Panc1 (cell line): Measurements from ENCODE around the gene B4GALT6. TPM values are rescaled to one million over a fixed set of nuclear protein-coding genes. Genes with fewer than 3 reads are reported as not detected.

Source experiments
- ATAC-seq: fragments of 200-7000 bp; cut with Tn5 transposase; 2 replicates; pipeline ENCODE4 v1.9.1; 2020; ENCODE audit warnings: mild to moderate bottlenecking, moderate library complexity
- BruUV-seq: library from RNA; stranded (reverse); fragments of 400-500 nt; replicated peaks from 2 replicates; lab custom pipeline; 2021; lab: Mats Ljungman, UMichigan
- CTCF ChIA-PET: fragments of 300-600 bp; sonication (Branson Sonifier 250); formaldehyde crosslinking; loops from one replicate; lab custom pipeline; 2022; ENCODE audit warnings: antibody characterized with exemption; lab: Charles Lee
- POLR2A ChIA-PET: fragments of 300-600 bp; sonication (Branson Sonifier 250); formaldehyde crosslinking; loops from one replicate; lab custom pipeline; 2022; ENCODE audit warnings: antibody characterized with exemption; lab: Charles Lee
- DNase-seq: peaks from one replicate; pipeline ENCODE4 v3.0.0-alpha.2; 2010; ENCODE audit warnings: low read depth, low spot score
- H3K27ac ChIP-seq: 2 replicates; pipeline ENCODE4 v1.5.1; 2011; ENCODE audit warnings: mild to moderate bottlenecking, low read length, inconsistent platforms
- H3K27me3 ChIP-seq: fragments of 200-500 bp; sonication (Bioruptor generic); 2 replicates; pipeline ENCODE4 v1.6.0; 2014; ENCODE audit warnings: low read length, inconsistent platforms; ENCODE audit not compliant: control insufficient read depth, insufficient read depth
- H3K36me3 ChIP-seq: fragments of 200-500 bp; sonication (Bioruptor generic); 2 replicates; pipeline ENCODE4 v1.5.1; 2014; ENCODE audit warnings: inconsistent platforms, mild to moderate bottlenecking, low read length, moderate library complexity; ENCODE audit not compliant: control insufficient read depth, insufficient read depth
- H3K4me1 ChIP-seq: 2 replicates; pipeline ENCODE4 v1.5.1; 2011; ENCODE audit warnings: inconsistent platforms, mild to moderate bottlenecking, low read length, moderate library complexity; ENCODE audit not compliant: control insufficient read depth, insufficient read depth
- H3K4me3 ChIP-seq, 2 experiments: 2 replicates each; pipeline ENCODE4 v1.5.1; 2011 to 2012; ENCODE audit warnings: low read depth in 2 of 2, low read length in 2 of 2, mild to moderate bottlenecking in 2 of 2, inconsistent platforms in 1 of 2, moderate library complexity in 1 of 2
- H3K9me3 ChIP-seq: fragments of 200-500 bp; sonication (Bioruptor generic); 2 replicates; pipeline ENCODE4 v1.5.1; 2014; ENCODE audit warnings: low read depth, mild to moderate bottlenecking, inconsistent platforms, low read length, moderate library complexity; ENCODE audit not compliant: control insufficient read depth, insufficient read depth
- POLR2AphosphoS5 ChIP-seq: IDR thresholded peaks from 2 replicates; pipeline ENCODE4 v1.6.1; 2012; ENCODE audit warnings: mild to moderate bottlenecking, low read depth, low read length, moderate library complexity
- SIN3A ChIP-seq: IDR thresholded peaks from 2 replicates; pipeline ENCODE4 v1.6.1; 2012; ENCODE audit warnings: low read depth, mild to moderate bottlenecking, low read length, moderate library complexity, borderline replicate concordance; ENCODE audit not compliant: insufficient read depth
- TCF7L2 ChIP-seq: IDR thresholded peaks from 2 replicates; pipeline ENCODE4 v1.6.1; 2011; ENCODE audit warnings: mild to moderate bottlenecking, low read depth, low read length, inconsistent platforms
- in situ Hi-C: cut with HindIII; loops from 2 replicates; pipeline ENCODE4 v1.10.0; 2016; ENCODE audit warnings: low sequenced_read_pairs, low pct_unique_long_range_greater_than_20kb
- intact Hi-C: fragments of 100-400 bp; cut with micrococcal nuclease; formaldehyde crosslinking; loops from one replicate; pipeline ENCODE4 v1.10.0; 2022; ENCODE audit not compliant: unreplicated experiment
- total RNA-seq: library from RNA; stranded (reverse); gene quantifications from one replicate; pipeline ENCODE4 v1.2.1, GENCODE V29; 2021; ENCODE audit not compliant: unreplicated experiment
- TF ChIP-seq, protein P1 (sequence below): fragments of 450-650 bp; IDR thresholded peaks from 2 replicates; pipeline ENCODE4 v1.5.1; 2017; ENCODE audit warnings: mild to moderate bottlenecking
- TF ChIP-seq, protein P2 (sequence below), 2 experiments: IDR thresholded peaks; 2 replicates each; pipeline ENCODE4 v1.6.1; 2011 to 2012; ENCODE audit warnings: low read depth in 2 of 2, control low read depth in 1 of 2, low read length in 1 of 2, mild to moderate bottlenecking in 1 of 2, moderate library complexity in 1 of 2; ENCODE audit not compliant: insufficient read depth in 1 of 2

The B4GALT6 gene
- total RNA-seq, 1 experiment from 2014 or later, result 36.3 TPM

DNA sequence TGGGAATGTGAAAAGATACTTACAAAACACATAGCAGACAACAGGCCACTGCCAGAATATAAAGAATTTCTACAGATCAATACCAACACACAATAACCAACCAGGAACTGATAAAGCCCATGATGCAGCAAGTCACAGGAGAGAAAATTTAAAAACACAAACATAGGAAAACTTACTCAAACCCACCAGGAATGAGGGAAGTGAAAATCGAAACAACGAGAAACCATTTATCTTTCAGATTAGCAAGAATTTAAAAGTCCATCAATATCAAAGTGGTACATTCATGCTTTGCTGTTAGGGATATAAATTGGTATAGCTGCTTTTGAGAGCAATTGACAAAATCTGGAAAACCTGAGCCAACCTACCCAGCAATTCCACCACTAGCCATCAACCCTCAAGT lies 27.6 kb downstream of the B4GALT6 start:
- no peak overlapping the region for H3K27ac ChIP-seq
- DNase-seq (no peak), ATAC-seq (no peak)
- in situ Hi-C loops (no loop called here), intact Hi-C loops (no loop called here)
- no peaks in the 10 kb centered on the region; the same call in 1 of the 2 replicates for H3K9me3 ChIP-seq
- ChIA-PET POLR2A (no interaction called here), CTCF (no interaction called here)
- H3K4me3 ChIP-seq, result no peak overlapping the region
- no peaks in the 10 kb centered on the region for H3K4me1 ChIP-seq
- no TSS peak for BruUV-seq
- no peak for TF ChIP-seq POLR2AphosphoS5
- TF ChIP-seq, protein P1, sequence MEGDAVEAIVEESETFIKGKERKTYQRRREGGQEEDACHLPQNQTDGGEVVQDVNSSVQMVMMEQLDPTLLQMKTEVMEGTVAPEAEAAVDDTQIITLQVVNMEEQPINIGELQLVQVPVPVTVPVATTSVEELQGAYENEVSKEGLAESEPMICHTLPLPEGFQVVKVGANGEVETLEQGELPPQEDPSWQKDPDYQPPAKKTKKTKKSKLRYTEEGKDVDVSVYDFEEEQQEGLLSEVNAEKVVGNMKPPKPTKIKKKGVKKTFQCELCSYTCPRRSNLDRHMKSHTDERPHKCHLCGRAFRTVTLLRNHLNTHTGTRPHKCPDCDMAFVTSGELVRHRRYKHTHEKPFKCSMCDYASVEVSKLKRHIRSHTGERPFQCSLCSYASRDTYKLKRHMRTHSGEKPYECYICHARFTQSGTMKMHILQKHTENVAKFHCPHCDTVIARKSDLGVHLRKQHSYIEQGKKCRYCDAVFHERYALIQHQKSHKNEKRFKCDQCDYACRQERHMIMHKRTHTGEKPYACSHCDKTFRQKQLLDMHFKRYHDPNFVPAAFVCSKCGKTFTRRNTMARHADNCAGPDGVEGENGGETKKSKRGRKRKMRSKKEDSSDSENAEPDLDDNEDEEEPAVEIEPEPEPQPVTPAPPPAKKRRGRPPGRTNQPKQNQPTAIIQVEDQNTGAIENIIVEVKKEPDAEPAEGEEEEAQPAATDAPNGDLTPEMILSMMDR, result no peak
- TF ChIP-seq, protein P2, sequence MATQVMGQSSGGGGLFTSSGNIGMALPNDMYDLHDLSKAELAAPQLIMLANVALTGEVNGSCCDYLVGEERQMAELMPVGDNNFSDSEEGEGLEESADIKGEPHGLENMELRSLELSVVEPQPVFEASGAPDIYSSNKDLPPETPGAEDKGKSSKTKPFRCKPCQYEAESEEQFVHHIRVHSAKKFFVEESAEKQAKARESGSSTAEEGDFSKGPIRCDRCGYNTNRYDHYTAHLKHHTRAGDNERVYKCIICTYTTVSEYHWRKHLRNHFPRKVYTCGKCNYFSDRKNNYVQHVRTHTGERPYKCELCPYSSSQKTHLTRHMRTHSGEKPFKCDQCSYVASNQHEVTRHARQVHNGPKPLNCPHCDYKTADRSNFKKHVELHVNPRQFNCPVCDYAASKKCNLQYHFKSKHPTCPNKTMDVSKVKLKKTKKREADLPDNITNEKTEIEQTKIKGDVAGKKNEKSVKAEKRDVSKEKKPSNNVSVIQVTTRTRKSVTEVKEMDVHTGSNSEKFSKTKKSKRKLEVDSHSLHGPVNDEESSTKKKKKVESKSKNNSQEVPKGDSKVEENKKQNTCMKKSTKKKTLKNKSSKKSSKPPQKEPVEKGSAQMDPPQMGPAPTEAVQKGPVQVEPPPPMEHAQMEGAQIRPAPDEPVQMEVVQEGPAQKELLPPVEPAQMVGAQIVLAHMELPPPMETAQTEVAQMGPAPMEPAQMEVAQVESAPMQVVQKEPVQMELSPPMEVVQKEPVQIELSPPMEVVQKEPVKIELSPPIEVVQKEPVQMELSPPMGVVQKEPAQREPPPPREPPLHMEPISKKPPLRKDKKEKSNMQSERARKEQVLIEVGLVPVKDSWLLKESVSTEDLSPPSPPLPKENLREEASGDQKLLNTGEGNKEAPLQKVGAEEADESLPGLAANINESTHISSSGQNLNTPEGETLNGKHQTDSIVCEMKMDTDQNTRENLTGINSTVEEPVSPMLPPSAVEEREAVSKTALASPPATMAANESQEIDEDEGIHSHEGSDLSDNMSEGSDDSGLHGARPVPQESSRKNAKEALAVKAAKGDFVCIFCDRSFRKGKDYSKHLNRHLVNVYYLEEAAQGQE (IDR thresholded peaks at IDR 0.05; ENCODE audit: insufficient read depth in 1 of 2, low read depth in 2 of 2, low read length in 1 of 2), result no peak
- H3K27me3 ChIP-seq, result no peaks in the 10 kb centered on the region
- no peaks in the 10 kb centered on the region for H3K36me3 ChIP-seq

DNA sequence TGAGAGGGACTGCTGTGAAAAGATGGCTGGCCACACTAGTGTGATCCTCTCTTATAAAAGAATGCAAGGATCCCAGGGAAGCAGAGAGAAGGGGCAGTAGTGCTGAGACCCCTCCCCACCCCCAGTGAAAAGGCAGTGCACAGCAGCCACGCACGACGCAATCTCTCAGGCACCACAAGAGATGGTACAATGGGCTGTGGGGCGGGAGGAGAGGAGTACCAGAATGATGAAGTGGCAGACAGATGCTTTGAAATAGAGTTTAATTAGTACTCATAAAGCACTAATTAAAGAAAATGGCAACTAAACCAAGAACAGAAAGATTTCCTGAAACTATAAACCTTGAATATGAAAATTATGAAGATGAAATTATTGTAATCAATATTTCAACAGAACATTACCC lies 29.0 kb downstream of the B4GALT6 start:
- CTCF ChIA-PET, result no interaction called here
- in situ Hi-C loops, result no loop called here

More for the DNA sequence above, 29.0 kb downstream of the B4GALT6 start:
- Histone ChIP-seq H3K9me3 (no peaks in the 10 kb centered on the region), H3K27me3 (no peaks in the 10 kb centered on the region), H3K36me3 (no peaks in the 10 kb centered on the region), H3K4me3 (no peak overlapping the region), H3K27ac (no peak overlapping the region), H3K4me1 (peaks cover under 1% of the 10 kb centered on the region)
- intact Hi-C loops, result no loop called here
- DNase-seq (no peak), ATAC-seq (no peak)
- TF ChIP-seq, protein P1, result no peak
- TF ChIP-seq TCF7L2, result no peak
- no peak for TF ChIP-seq POLR2AphosphoS5
- TF ChIP-seq SIN3A, result no peak
- TF ChIP-seq, protein P2 (IDR thresholded peaks at IDR 0.05; ENCODE audit: insufficient read depth in 1 of 2, low read depth in 2 of 2, low read length in 1 of 2), result no peak
- POLR2A ChIA-PET, result no interaction called here
- no TSS peak for BruUV-seq
